Astrocyte (in vitro differentiated cells and primary cell): Measurements from ENCODE around the gene CCDC14. TPM values are rescaled to one million over a fixed set of nuclear protein-coding genes. Genes with fewer than 3 reads are reported as not detected.
"Not testable (repeated sequence)": the region's sequence is repeated elsewhere in the genome, so short reads cannot be mapped to it uniquely, and the experiment has no call there.

Experiments used
- DNase-seq: peaks from one replicate; pipeline ENCODE4 v3.0.0-alpha.2; 2010; ENCODE audit warnings: low read depth
- FAIRE-seq: peaks from 2 replicates; lab custom pipeline; 2011; peaks lifted over from hg19 to GRCh38; lab: Jason Lieb, UNC
- H2AFZ ChIP-seq: 2 replicates; pipeline ENCODE4 v1.6.0; 2012; ENCODE audit warnings: low read depth, low read length, inconsistent platforms
- H3K27ac ChIP-seq: 2 replicates; pipeline ENCODE4 v1.5.1; 2011; ENCODE audit warnings: low read depth, low read length, inconsistent platforms
- H3K27me3 ChIP-seq: 2 replicates; pipeline ENCODE4 v1.6.0; 2011; ENCODE audit warnings: low read length, inconsistent platforms; ENCODE audit not compliant: insufficient read depth
- H3K36me3 ChIP-seq: 2 replicates; pipeline ENCODE4 v1.5.1; 2011; ENCODE audit warnings: low read length, inconsistent platforms; ENCODE audit not compliant: insufficient read depth
- H3K4me1 ChIP-seq: 2 replicates; pipeline ENCODE4 v1.5.1; 2011; ENCODE audit warnings: low read length, inconsistent platforms; ENCODE audit not compliant: insufficient read depth
- H3K4me2 ChIP-seq: 2 replicates; pipeline ENCODE4 v1.6.0; 2012; ENCODE audit warnings: low read length, inconsistent platforms
- H3K4me3 ChIP-seq: 2 replicates; pipeline ENCODE4 v1.5.1; 2011; ENCODE audit warnings: low read depth, mild to moderate bottlenecking, low read length, inconsistent platforms; ENCODE audit not compliant: insufficient read depth
- H3K79me2 ChIP-seq: 2 replicates; pipeline ENCODE4 v1.6.0; 2012; ENCODE audit warnings: mild to moderate bottlenecking, low read length, inconsistent platforms; ENCODE audit not compliant: insufficient read depth
- H3K9ac ChIP-seq: 2 replicates; pipeline ENCODE4 v1.6.0; 2012; ENCODE audit warnings: mild to moderate bottlenecking, low read length, inconsistent platforms
- H3K9me3 ChIP-seq: 2 replicates; pipeline ENCODE4 v1.5.1; 2012; ENCODE audit warnings: low read depth, mild to moderate bottlenecking, low read length, inconsistent platforms; ENCODE audit not compliant: insufficient read depth
- H4K20me1 ChIP-seq: 2 replicates; pipeline ENCODE4 v1.6.0; 2012; ENCODE audit warnings: low read length, inconsistent platforms; ENCODE audit not compliant: insufficient read depth
- H3K27ac Mint-ChIP-seq: one replicate; pipeline ENCODE4 v1.8.0; 2021; ENCODE audit warnings: mild to moderate bottlenecking, mixed read lengths; ENCODE audit not compliant: unreplicated experiment
- H3K27me3 Mint-ChIP-seq: one replicate; pipeline ENCODE4 v1.8.0; 2021; ENCODE audit warnings: low read depth, mixed read lengths; ENCODE audit not compliant: unreplicated experiment
- H3K36me3 Mint-ChIP-seq: one replicate; pipeline ENCODE4 v1.8.0; 2021; ENCODE audit warnings: low read depth, mixed read lengths; ENCODE audit not compliant: unreplicated experiment
- H3K4me1 Mint-ChIP-seq: one replicate; pipeline ENCODE4 v1.8.0; 2021; ENCODE audit warnings: low read depth, mixed read lengths; ENCODE audit not compliant: unreplicated experiment
- H3K4me3 Mint-ChIP-seq: one replicate; pipeline ENCODE4 v1.8.0; 2021; ENCODE audit warnings: mild to moderate bottlenecking, moderate library complexity, mixed read lengths; ENCODE audit not compliant: unreplicated experiment
- H3K9me3 Mint-ChIP-seq: one replicate; pipeline ENCODE4 v1.8.0; 2021; ENCODE audit warnings: mild to moderate bottlenecking, mixed read lengths; ENCODE audit not compliant: unreplicated experiment
- EZH2 ChIP-seq: IDR thresholded peaks from 2 replicates; pipeline ENCODE4 v1.6.1; 2012; ENCODE audit warnings: mild to moderate bottlenecking, low read length, inconsistent platforms; ENCODE audit not compliant: insufficient read depth
- total RNA-seq: library from RNA; stranded (reverse); gene quantifications from 2 replicates; pipeline ENCODE4 v1.2.1, GENCODE V29; 2021
- TF ChIP-seq, protein P1 (sequence below): IDR thresholded peaks from 2 replicates; pipeline ENCODE4 v1.5.1; 2011; ENCODE audit warnings: low read depth, mild to moderate bottlenecking, inconsistent platforms, low read length, moderate library complexity; ENCODE audit not compliant: insufficient read depth

Gene CCDC14
- total RNA-seq, 1 donor from 2014 or later: 35.8 TPM

DNA sequence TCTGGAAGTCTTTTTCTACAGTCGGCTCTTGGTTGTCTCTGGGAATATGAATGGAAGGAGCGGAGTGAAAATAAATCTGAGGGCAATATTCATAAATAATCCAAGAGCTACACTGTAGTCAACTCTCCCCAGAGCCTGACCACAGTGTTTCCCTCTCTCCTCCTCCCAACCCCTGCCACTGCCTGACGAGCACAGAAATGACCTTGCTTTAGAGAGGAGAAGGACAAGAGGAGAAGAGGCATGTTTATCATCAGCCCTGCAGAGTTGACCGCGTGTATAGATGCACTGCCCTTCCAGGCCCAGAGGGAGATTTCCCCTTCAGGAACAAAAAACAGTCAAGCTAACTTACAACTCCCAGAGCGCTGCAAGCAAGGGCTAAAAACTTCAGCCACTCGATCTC lies 14.0 kb upstream of the CCDC14 start:
- not testable (repeated sequence) for H3K27me3 ChIP-seq, H3K4me1 Mint-ChIP-seq, H4K20me1 ChIP-seq, H3K4me3 Mint-ChIP-seq, H2AFZ ChIP-seq, H3K27ac Mint-ChIP-seq, H3K36me3 Mint-ChIP-seq, H3K79me2 ChIP-seq, H3K9ac ChIP-seq, H3K4me2 ChIP-seq, H3K4me1 ChIP-seq, H3K4me3 ChIP-seq, DNase-seq, FAIRE-seq, H3K36me3 ChIP-seq, H3K27me3 Mint-ChIP-seq, H3K27ac ChIP-seq, H3K9me3 Mint-ChIP-seq, H3K9me3 ChIP-seq

DNA sequence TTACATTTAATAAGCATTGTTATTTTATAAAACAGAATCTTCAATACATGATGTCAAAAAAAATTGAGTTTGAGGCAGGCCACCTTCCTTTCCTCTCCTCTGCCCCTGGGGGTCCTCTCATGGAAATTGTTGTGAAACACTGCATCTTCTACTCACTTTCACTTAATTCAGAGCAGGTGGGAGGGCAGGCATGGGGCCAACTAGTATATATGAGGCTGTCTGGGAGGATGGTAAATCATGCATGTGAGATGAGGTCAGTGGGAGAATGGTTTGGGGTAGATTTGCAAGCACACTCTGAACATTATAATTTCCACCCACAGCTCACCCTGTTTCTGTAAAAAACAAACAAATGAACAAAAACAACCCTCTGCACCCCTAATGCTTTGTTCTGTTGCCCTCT lies 10.4 kb upstream of the CCDC14 start:
- Histone ChIP-seq H4K20me1 (no peaks in the 10 kb centered on the region), H3K27ac (no peak overlapping the region), H3K9ac (no peak overlapping the region), H2AFZ (no peak overlapping the region), H3K4me2 (no peak overlapping the region), H3K9me3 (no peaks in the 10 kb centered on the region), H3K4me3 (no peak overlapping the region), H3K79me2 (no peaks in the 10 kb centered on the region), H3K36me3 (no peaks in the 10 kb centered on the region), H3K4me1 (peaks cover 2% of the 10 kb centered on the region), H3K27me3 (peaks cover 3% of the 10 kb centered on the region)
- TF ChIP-seq, protein P1, sequence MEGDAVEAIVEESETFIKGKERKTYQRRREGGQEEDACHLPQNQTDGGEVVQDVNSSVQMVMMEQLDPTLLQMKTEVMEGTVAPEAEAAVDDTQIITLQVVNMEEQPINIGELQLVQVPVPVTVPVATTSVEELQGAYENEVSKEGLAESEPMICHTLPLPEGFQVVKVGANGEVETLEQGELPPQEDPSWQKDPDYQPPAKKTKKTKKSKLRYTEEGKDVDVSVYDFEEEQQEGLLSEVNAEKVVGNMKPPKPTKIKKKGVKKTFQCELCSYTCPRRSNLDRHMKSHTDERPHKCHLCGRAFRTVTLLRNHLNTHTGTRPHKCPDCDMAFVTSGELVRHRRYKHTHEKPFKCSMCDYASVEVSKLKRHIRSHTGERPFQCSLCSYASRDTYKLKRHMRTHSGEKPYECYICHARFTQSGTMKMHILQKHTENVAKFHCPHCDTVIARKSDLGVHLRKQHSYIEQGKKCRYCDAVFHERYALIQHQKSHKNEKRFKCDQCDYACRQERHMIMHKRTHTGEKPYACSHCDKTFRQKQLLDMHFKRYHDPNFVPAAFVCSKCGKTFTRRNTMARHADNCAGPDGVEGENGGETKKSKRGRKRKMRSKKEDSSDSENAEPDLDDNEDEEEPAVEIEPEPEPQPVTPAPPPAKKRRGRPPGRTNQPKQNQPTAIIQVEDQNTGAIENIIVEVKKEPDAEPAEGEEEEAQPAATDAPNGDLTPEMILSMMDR: no peak
- TF ChIP-seq EZH2: no peak
- Mint-ChIP-seq H3K9me3 (no peaks in the 10 kb centered on the region), H3K4me3 (no peak overlapping the region), H3K27ac (no peak overlapping the region), H3K27me3 (peaks cover 9% of the 10 kb centered on the region), H3K4me1 (peaks cover 1% of the 10 kb centered on the region), H3K36me3 (no peaks in the 10 kb centered on the region)
- FAIRE-seq (no peak), DNase-seq (no peak)

DNA sequence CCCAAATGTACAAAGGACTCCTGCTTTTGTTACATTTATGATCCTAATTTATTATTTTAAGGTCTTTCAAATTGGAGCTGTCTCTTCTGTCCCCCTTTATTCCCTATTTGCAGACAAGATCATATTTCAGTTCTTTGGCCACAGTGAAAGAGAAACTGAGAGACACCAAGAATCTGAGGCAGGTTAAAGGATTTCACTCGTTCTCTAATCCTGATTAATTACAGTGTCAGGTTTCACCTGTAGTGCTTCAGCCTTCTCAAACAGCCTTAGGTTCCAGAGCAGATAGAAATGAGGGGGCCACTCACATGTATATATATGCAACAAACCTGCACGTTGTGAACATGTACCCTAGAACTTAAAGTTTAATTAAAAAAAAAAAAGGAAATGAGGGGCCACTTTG lies 6.2 kb upstream of the CCDC14 start:
- not testable (repeated sequence) for H3K27ac ChIP-seq, H3K4me3 ChIP-seq, H3K79me2 ChIP-seq, H3K4me1 ChIP-seq, H3K9ac ChIP-seq, H3K27ac Mint-ChIP-seq, H2AFZ ChIP-seq, H3K9me3 Mint-ChIP-seq, DNase-seq, H3K9me3 ChIP-seq, H3K27me3 Mint-ChIP-seq, H3K36me3 ChIP-seq, H3K27me3 ChIP-seq, H3K4me3 Mint-ChIP-seq, H3K36me3 Mint-ChIP-seq, H3K4me2 ChIP-seq, H4K20me1 ChIP-seq, H3K4me1 Mint-ChIP-seq
- peak; percentile 29 for FAIRE-seq

DNA sequence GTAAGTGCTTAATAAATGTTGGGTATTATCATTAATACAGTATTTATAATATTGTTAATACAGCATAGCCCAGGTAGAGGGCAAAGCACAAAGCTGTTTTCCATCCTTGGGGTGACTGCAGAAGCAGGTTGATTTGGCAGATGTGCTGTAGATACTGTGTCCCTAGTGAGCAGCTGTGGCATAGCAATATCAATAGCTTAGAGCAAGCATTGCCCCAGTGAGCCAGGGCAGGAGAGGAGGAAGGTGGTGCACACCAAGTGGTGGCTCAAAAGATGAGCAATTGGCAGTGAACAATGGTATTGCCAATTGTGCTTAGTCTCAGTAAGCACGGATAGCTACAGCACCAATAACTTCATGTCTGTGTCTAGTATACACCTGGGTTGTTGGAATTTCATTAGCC lies 5.8 kb upstream of the CCDC14 start:
- FAIRE-seq, H3K4me2 ChIP-seq, H3K4me1 Mint-ChIP-seq, H3K27me3 Mint-ChIP-seq, H4K20me1 ChIP-seq, H3K27me3 ChIP-seq, H3K79me2 ChIP-seq, H3K9me3 ChIP-seq, H3K36me3 Mint-ChIP-seq, H3K36me3 ChIP-seq, H3K4me3 ChIP-seq, H3K9ac ChIP-seq, H3K4me3 Mint-ChIP-seq, H2AFZ ChIP-seq, H3K4me1 ChIP-seq, DNase-seq, H3K27ac ChIP-seq, H3K27ac Mint-ChIP-seq, H3K9me3 Mint-ChIP-seq: not testable (repeated sequence)

DNA sequence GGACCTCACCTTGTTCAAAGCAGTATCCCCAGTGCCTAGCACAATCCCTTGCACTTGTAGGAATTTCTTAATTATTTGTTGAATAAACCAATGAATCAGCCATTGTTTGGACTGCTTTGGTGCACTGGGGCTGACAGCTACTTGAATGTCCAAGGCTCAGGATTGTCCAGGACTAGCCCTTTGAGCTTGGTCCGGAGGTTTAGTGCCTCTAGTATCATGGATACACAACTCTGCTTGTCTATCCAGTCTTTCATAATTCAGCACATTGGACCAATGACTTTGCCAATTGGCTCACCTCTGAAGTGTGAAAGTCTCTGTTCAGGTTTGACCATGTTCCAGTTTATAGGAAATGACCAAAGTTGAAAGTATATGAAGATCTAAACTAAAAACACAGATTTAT lies 3.8 kb upstream of the CCDC14 start:
- not testable (repeated sequence) for H3K36me3 ChIP-seq, H3K9ac ChIP-seq, H3K9me3 ChIP-seq, H2AFZ ChIP-seq, H3K27ac ChIP-seq, H3K27ac Mint-ChIP-seq, H3K4me1 Mint-ChIP-seq, H3K4me3 Mint-ChIP-seq, DNase-seq, H3K4me1 ChIP-seq, FAIRE-seq, H3K4me3 ChIP-seq, H3K27me3 Mint-ChIP-seq, H3K27me3 ChIP-seq, H3K9me3 Mint-ChIP-seq, H4K20me1 ChIP-seq, H3K4me2 ChIP-seq, H3K36me3 Mint-ChIP-seq
- peaks cover 11% of the 10 kb centered on the region for H3K79me2 ChIP-seq
